HepG2 (cell line): ENCODE data around the gene CARHSP1. TPM values are rescaled to one million over a fixed set of nuclear protein-coding genes. Genes with fewer than 3 reads are reported as not detected.
A peak's percentile ranks its signal among the peaks of the same experiment; 100 is the strongest.

ENCODE experiments used
- CENPT ChIP-seq: sonication (generic); formaldehyde crosslinking; IDR thresholded peaks from 2 replicates; pipeline ENCODE4 v1.8.0; 2022; ENCODE audit warnings: low read depth, mild to moderate bottlenecking, moderate library complexity, missing genetic modification reagents
- CREB3 ChIP-seq: sonication (generic); formaldehyde crosslinking; IDR thresholded peaks from 2 replicates; pipeline ENCODE4 v1.5.0; 2020; ENCODE audit warnings: missing genetic modification reagents
- MED1 ChIP-seq: sonication (generic); formaldehyde crosslinking; IDR thresholded peaks from 2 replicates; pipeline ENCODE4 v1.4.0; 2020; ENCODE audit warnings: missing genetic modification reagents
- PBX3 ChIP-seq: sonication (generic); formaldehyde crosslinking; IDR thresholded peaks from 2 replicates; pipeline ENCODE4 v1.8.1; 2023; ENCODE audit warnings: missing genetic modification reagents, inconsistent platforms, borderline replicate concordance
- RERE ChIP-seq: IDR thresholded peaks from 2 replicates; pipeline ENCODE4 v1.6.1; 2016; ENCODE audit warnings: low read depth, missing genetic modification reagents, missing compliant biosample characterization
- RFX3 ChIP-seq: IDR thresholded peaks from 2 replicates; pipeline ENCODE4 v1.6.1; 2016; ENCODE audit warnings: missing biosample characterization, missing genetic modification reagents
- RXRB ChIP-seq: IDR thresholded peaks from 2 replicates; pipeline ENCODE4 v1.6.1; 2016; ENCODE audit warnings: borderline replicate concordance, missing genetic modification reagents, missing compliant biosample characterization
- ZBTB49 ChIP-seq: sonication (generic); formaldehyde crosslinking; IDR thresholded peaks from 2 replicates; pipeline ENCODE4 v1.4.0; 2020; ENCODE audit warnings: missing genetic modification reagents, borderline replicate concordance
- ZNF10 ChIP-seq: sonication (generic); formaldehyde crosslinking; IDR thresholded peaks from 2 replicates; pipeline ENCODE4 v1.4.0; 2020; ENCODE audit warnings: mild to moderate bottlenecking, low read depth, missing genetic modification reagents, borderline replicate concordance
- ZNF432 ChIP-seq: sonication (generic); formaldehyde crosslinking; IDR thresholded peaks from 2 replicates; pipeline ENCODE4 v1.5.0; 2020; ENCODE audit warnings: missing genetic modification reagents, mild to moderate bottlenecking, borderline replicate concordance
- polyA plus RNA-seq, 8 experiments: library from polyadenylated mRNA; depleted of rRNA in 3 of 8; stranded (reverse) in 7 of 8; unstranded in 1 of 8; fragments of >200 nt; fragmentation: Illumina TruSeq in 4 of 8; extraction: Trizol in 4 of 8; gene quantifications; 2 replicates each; pipeline versions ENCODE4 v1.2.1 to v1.2.3, GENCODE V29; 2011 to 2016; ENCODE audit warnings: low read depth in 4 of 8, missing spikeins in 1 of 8, mixed read lengths in 1 of 8; ENCODE audit not compliant: insufficient read depth in 1 of 8
- total RNA-seq, 5 experiments: library from RNA; depleted of rRNA; stranded (reverse); fragments of >200 nt; fragmentation: Illumina TruSeq; extraction: Trizol; gene quantifications; 2 replicates each; pipeline ENCODE4 v1.2.3, GENCODE V29; 2016; ENCODE audit warnings: low read depth in 1 of 5

The CARHSP1 gene
- total and polyA plus RNA-seq, 2 of the 13 experiments (the other 11 are each of a cell fraction or from before 2014, with no cell fraction given): 173 to 345 TPM

GRCh38 chr16:8869212-8869987, 594 bp upstream of the CARHSP1 start (continued):
- TF ChIP-seq ZNF432 (CRISPR knock-in tag) (no peak), ZNF10 (CRISPR knock-in tag) (no peak), RXRB (CRISPR knock-in tag) (peak; percentile 61), CENPT (no peak), ZBTB49 (CRISPR knock-in tag) (0 out of 2 replicates have a peak, but pooled peaks have one; percentile 53), CREB3 (peak; percentile 41; the same call in 1 of the 2 replicates), RERE (no peak), PBX3 (CRISPR knock-in tag) (peak; percentile 14; the same call in 1 of the 2 replicates), RFX3 (no peak), MED1 (CRISPR knock-in tag) (peak; percentile 58)
